Stomach (tissue), 9 donors: ENCODE data around the gene TBCD. TPM values are rescaled to one million over a fixed set of nuclear protein-coding genes. Genes with fewer than 3 reads are reported as not detected.

Experiments
- DNase-seq, 2 donors: peaks; one replicate each; pipeline versions ENCODE4 v3.0.0 to v3.0.0-alpha.2; 2013 to 2019
- H3K27ac ChIP-seq, 5 donors: fragments of 200-600 bp in 4 of 5; sonication (generic) in 4 of 5; one replicate each; pipeline ENCODE4 v1.5.1; 2013 to 2019; ENCODE audit warnings: mild to moderate bottlenecking in 1 of 5, moderate library complexity in 1 of 5
- H3K27me3 ChIP-seq, 3 donors: fragments of 200-600 bp; sonication (generic); one replicate each; pipeline ENCODE4 v1.5.1; 2017 to 2019; ENCODE audit warnings: mixed run types in 1 of 3
- H3K36me3 ChIP-seq, 4 donors: fragments of 200-600 bp; sonication (generic); 1 replicate in 3 of 4; 2 replicates in 1 of 4; pipeline ENCODE4 v1.5.1; 2016 to 2019
- H3K4me1 ChIP-seq, 4 donors: fragments of 200-600 bp; sonication (generic); one replicate each; pipeline ENCODE4 v1.5.1; 2016 to 2019
- H3K4me3 ChIP-seq, 4 donors: fragments of 200-600 bp; sonication (generic) in 3 of 4; one replicate each; pipeline ENCODE4 v1.5.1; 2016 to 2019; ENCODE audit warnings: mild to moderate bottlenecking in 1 of 4
- H3K9me3 ChIP-seq, 4 donors: fragments of 200-600 bp; sonication (generic); one replicate each; pipeline ENCODE4 v1.5.1; 2016 to 2019
- EP300 ChIP-seq: sonication (generic); formaldehyde crosslinking; IDR thresholded peaks from one replicate; pipeline ENCODE4 v1.6.1; 2017; ENCODE audit warnings: antibody characterized with exemption
- POLR2A ChIP-seq, 4 donors: fragments of 450-650 bp; IDR thresholded peaks; one replicate each; pipeline ENCODE4 v1.6.1; 2016; ENCODE audit warnings: antibody characterized with exemption in 4 of 4, control low read depth in 2 of 4, mild to moderate bottlenecking in 1 of 4, moderate library complexity in 1 of 4
- POLR2AphosphoS5 ChIP-seq, 3 donors: sonication (generic); formaldehyde crosslinking; IDR thresholded peaks; one replicate each; pipeline ENCODE4 v1.6.1; 2016; ENCODE audit warnings: antibody characterized with exemption in 3 of 3
- WGBS, 5 donors: extraction: QIAGEN DNeasy Blood & Tissue Kit in 3 of 5; methylation state at CpG; one replicate each; pipeline versions ENCODE4 v1.1.5 to v1.1.7; 2013 to 2018; 5-methylcytosine and 5-hydroxymethylcytosine counted together
- intact Hi-C: fragments of 100-400 bp; cut with DNase I; formaldehyde crosslinking; loops from one replicate; pipeline ENCODE4 v1.15.1; 2023; ENCODE audit warnings: low total_unique reads
- polyA plus RNA-seq, 3 donors: library from polyadenylated mRNA; stranded (reverse); fragments of 200-250 nt; gene quantifications; one replicate each; pipeline ENCODE4 v1.2.3, GENCODE V29; 2013
- total RNA-seq, 5 donors: library from RNA; depleted of rRNA; stranded (reverse); fragments of >200 nt; gene quantifications; one replicate each; pipeline versions ENCODE4 v1.1.0 to v1.2.3, GENCODE V29; 2014 to 2016
- TF ChIP-seq, protein P1 (sequence below), 7 experiments: fragments of 450-650 bp in 4 of 7; fragments of 200-600 bp in 3 of 7; sonication (generic) in 3 of 7; IDR thresholded peaks; one replicate each; pipeline ENCODE4 v1.5.1; 2016 to 2019; ENCODE audit warnings: antibody characterized with exemption in 7 of 7, control low read depth in 2 of 7, mild to moderate bottlenecking in 1 of 7
- donor health status: healthy with polysubstance abuse.
- donor health status: Bipolar disorder and iron deficiency.
- donor health status: healthy.

TBCD gene
- total and polyA plus RNA-seq, 8 donors = 51.2 to 155 (median 101) TPM

GRCh38 chr17:82802075-82802780 is 50.4 kb downstream of the TBCD start:
- intact Hi-C loops = no loop called here
- DNase-seq = peak in 1 of 2 donors; percentile 9

GRCh38 chr17:82803185-82803584 is 51.3 kb downstream of the TBCD start:
- TF ChIP-seq POLR2A (IDR thresholded peaks at IDR 0.05) (no peak), EP300 (no peak), POLR2AphosphoS5 (IDR thresholded peaks at IDR 0.05) (no peak)
- TF ChIP-seq, protein P1, sequence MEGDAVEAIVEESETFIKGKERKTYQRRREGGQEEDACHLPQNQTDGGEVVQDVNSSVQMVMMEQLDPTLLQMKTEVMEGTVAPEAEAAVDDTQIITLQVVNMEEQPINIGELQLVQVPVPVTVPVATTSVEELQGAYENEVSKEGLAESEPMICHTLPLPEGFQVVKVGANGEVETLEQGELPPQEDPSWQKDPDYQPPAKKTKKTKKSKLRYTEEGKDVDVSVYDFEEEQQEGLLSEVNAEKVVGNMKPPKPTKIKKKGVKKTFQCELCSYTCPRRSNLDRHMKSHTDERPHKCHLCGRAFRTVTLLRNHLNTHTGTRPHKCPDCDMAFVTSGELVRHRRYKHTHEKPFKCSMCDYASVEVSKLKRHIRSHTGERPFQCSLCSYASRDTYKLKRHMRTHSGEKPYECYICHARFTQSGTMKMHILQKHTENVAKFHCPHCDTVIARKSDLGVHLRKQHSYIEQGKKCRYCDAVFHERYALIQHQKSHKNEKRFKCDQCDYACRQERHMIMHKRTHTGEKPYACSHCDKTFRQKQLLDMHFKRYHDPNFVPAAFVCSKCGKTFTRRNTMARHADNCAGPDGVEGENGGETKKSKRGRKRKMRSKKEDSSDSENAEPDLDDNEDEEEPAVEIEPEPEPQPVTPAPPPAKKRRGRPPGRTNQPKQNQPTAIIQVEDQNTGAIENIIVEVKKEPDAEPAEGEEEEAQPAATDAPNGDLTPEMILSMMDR (IDR thresholded peaks at IDR 0.05) = no peak
- peaks cover 10 to 62% (median 61%) of the 10 kb centered on the region in 4 donors for H3K36me3 ChIP-seq
- peak overlapping the region in 1 of 5 donors; percentile 81 for H3K27ac ChIP-seq
- no peaks in the 10 kb centered on the region for H3K27me3 ChIP-seq
- H3K9me3 ChIP-seq = no peaks in the 10 kb centered on the region
- 87 to 92% (median 90%) methylated on average over 9 of the region's 9 CpGs for WGBS, 5 donors
- no peak overlapping the region for H3K4me3 ChIP-seq
- DNase-seq = no peak
- H3K4me1 ChIP-seq = peaks cover 3 to 17% (median 13%) of the 10 kb centered on the region in 4 donors
- intact Hi-C loops = no loop called here

More at GRCh38 chr17:82802075-82802780, 50.4 kb downstream of the TBCD start:
- Histone ChIP-seq H3K9me3 (no peaks in the 10 kb centered on the region), H3K4me1 (peaks cover 3 to 17% (median 13%) of the 10 kb centered on the region in 4 donors), H3K27me3 (no peaks in the 10 kb centered on the region), H3K36me3 (peaks cover 10 to 54% (median 53%) of the 10 kb centered on the region in 4 donors), H3K4me3 (no peak overlapping the region), H3K27ac (peak overlapping the region in 1 of 5 donors; percentile 81)
- 87 to 93% (median 91%) methylated on average over 13 to 17 of the region's 17 CpGs for WGBS, 5 donors
- TF ChIP-seq, protein P1 (IDR thresholded peaks at IDR 0.05) = no peak
- TF ChIP-seq POLR2AphosphoS5 (IDR thresholded peaks at IDR 0.05) (no peak), EP300 (no peak), POLR2A (IDR thresholded peaks at IDR 0.05) (no peak)

- Histone ChIP-seq H3K27me3 (no peaks in the 10 kb centered on the region), H3K27ac (peak overlapping the region in 1 of 5 donors; percentile 81), H3K36me3 (peaks cover 10 to 60% (median 56%) of the 10 kb centered on the region in 4 donors), H3K4me3 (no peak overlapping the region), H3K9me3 (no peaks in the 10 kb centered on the region), H3K4me1 (peaks cover 3 to 17% (median 13%) of the 10 kb centered on the region in 4 donors)
- TF ChIP-seq, protein P1 (IDR thresholded peaks at IDR 0.05) = no peak
- 91 to 96% (median 95%) methylated on average over 15 of the region's 15 CpGs for WGBS, 5 donors
- no peak for DNase-seq
- intact Hi-C loops = no loop called here
Observed at GRCh38 chr17:82803606-82804005, 51.7 kb downstream of the TBCD start.

GRCh38 chr17:82804442-82805191 is 52.8 kb downstream of the TBCD start:
- Histone ChIP-seq H3K4me1 (peaks cover 3 to 17% (median 13%) of the 10 kb centered on the region in 4 donors), H3K27me3 (no peaks in the 10 kb centered on the region), H3K9me3 (no peaks in the 10 kb centered on the region), H3K4me3 (peak overlapping the region in 1 of 4 donors; percentile 9), H3K27ac (peak overlapping the region in 4 of 5 donors; percentile 40 to 81 (median 50)), H3K36me3 (peaks cover 10 to 60% (median 56%) of the 10 kb centered on the region in 4 donors)
- TF ChIP-seq, protein P1 (IDR thresholded peaks at IDR 0.05) = no peak
- peak; percentile 11 to 71 (median 59) for TF ChIP-seq POLR2AphosphoS5 (IDR thresholded peaks at IDR 0.05)
- intact Hi-C loops = no loop called here
- 59 to 87% (median 62%) methylated on average over 17 to 27 of the region's 27 CpGs for WGBS, 5 donors
- DNase-seq = peak; percentile 81 to 86
